ENCODE data around the gene GNPTG. TPM values are rescaled to one million over a fixed set of nuclear protein-coding genes. Genes with fewer than 3 reads are reported as not detected.

Gene GNPTG
- total RNA-seq, 1 experiment from 2014 or later, result 29.4 TPM

DNA sequence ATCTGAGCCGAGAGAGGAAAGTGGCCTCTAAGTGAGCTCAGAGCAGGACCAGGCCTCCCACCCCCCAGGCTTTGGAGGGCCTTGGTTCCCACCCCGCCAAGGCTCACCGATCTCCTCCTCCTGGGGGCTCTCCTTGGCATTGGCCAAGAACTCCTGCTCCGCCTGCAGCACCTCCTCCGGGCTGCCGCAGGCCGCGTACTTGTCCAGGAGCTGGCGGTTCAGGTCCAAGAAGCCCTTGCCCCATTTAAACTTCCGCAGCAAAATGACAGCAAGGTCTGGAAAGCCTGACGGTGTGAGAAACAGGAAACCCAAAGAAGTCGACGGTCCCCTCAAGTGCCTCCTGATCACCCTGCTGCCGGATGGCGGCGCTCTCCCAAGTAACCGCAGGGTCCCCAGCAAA, 1.8 kb upstream of the GNPTG start:
- no CpG with 5 or more reads among the region's 17 CpGs for whole genome bisulfite sequencing (ENCODE audit: extremely low coverage, insufficient read length, low lambda C conversion rate)
- peaks cover 3 to 18% (median 12%) of the 10 kb centered on the region in 3 experiments; a peak in 5 of 7 replicates for H3K36me3 Mint-ChIP-seq (ENCODE audit: insufficient read depth in 1 of 3, low read depth in 3 of 3)
- Histone ChIP-seq H4K91ac (ENCODE audit: insufficient read length, low read depth, low read length) (no peak overlapping the region), H3K23me2 (ENCODE audit: insufficient read length, low read depth, low read length, poor library complexity, severe bottlenecking) (peaks cover 3% of the 10 kb centered on the region), H2AFZ (ENCODE audit: low read length) (no peak overlapping the region), H2BK20ac (ENCODE audit: low read depth, low read length, poor library complexity, severe bottlenecking) (no peak overlapping the region), H2BK5ac (ENCODE audit: insufficient read length, low read length) (no peak overlapping the region), H4K5ac (ENCODE audit: insufficient read length, low read depth, low read length) (no peak overlapping the region), H3K9ac (ENCODE audit: extremely low read depth, insufficient read length, low read length) (no peak overlapping the region), H3K23ac (ENCODE audit: insufficient read length, low read depth, low read length) (no peak overlapping the region), H3K9me3 (ENCODE audit: control insufficient read depth, low read depth, low read length) (no peaks in the 10 kb centered on the region), H3K18ac (ENCODE audit: insufficient read length, low read depth, low read length) (no peak overlapping the region), H3K79me1 (ENCODE audit: insufficient read depth, low read depth, low read length, poor library complexity, severe bottlenecking) (no peaks in the 10 kb centered on the region), H4K8ac (replicated peaks; ENCODE audit: insufficient read length, low read depth, low read length) (no peak overlapping the region), H3K14ac (ENCODE audit: insufficient read depth, low read length) (no peak overlapping the region), H3T11ph (ENCODE audit: low read length) (no peak overlapping the region), H3K79me2 (ENCODE audit: insufficient read depth, low read length) (peaks cover 2% of the 10 kb centered on the region; the same call in 1 of the 2 replicates), H2AK5ac (ENCODE audit: insufficient read length, low read length) (no peak overlapping the region), H2BK12ac (ENCODE audit: insufficient read length, low read depth, low read length) (no peak overlapping the region), H3K4me1 (ENCODE audit: insufficient read depth, low read length) (no peaks in the 10 kb centered on the region), H3K27ac (ENCODE audit: insufficient read length, low read depth, low read length) (no peak overlapping the region), H3K56ac (ENCODE audit: insufficient read length, low read depth, low read length) (no peak overlapping the region), H3K27me3 (ENCODE audit: insufficient read depth, low read length) (no peaks in the 10 kb centered on the region), H2BK15ac (ENCODE audit: low read depth, low read length) (no peak overlapping the region), H2BK120ac (ENCODE audit: low read depth, low read length, poor library complexity, severe bottlenecking) (no peak overlapping the region), H3K4me2 (ENCODE audit: insufficient read depth, insufficient read length, low read length) (no peak overlapping the region), H3K4ac (ENCODE audit: low read depth, low read length) (no peak overlapping the region), H4K20me1 (ENCODE audit: control insufficient read depth, insufficient read depth, insufficient read length) (no peaks in the 10 kb centered on the region)
- H3K4me1 Mint-ChIP-seq, result peaks cover 4 to 9% of the 10 kb centered on the region in 2 experiments
- H3K4me3 Mint-ChIP-seq, result peak overlapping the region; percentile 84 to 87
- DNase-seq, result no peak
- TF ChIP-seq, protein P1, sequence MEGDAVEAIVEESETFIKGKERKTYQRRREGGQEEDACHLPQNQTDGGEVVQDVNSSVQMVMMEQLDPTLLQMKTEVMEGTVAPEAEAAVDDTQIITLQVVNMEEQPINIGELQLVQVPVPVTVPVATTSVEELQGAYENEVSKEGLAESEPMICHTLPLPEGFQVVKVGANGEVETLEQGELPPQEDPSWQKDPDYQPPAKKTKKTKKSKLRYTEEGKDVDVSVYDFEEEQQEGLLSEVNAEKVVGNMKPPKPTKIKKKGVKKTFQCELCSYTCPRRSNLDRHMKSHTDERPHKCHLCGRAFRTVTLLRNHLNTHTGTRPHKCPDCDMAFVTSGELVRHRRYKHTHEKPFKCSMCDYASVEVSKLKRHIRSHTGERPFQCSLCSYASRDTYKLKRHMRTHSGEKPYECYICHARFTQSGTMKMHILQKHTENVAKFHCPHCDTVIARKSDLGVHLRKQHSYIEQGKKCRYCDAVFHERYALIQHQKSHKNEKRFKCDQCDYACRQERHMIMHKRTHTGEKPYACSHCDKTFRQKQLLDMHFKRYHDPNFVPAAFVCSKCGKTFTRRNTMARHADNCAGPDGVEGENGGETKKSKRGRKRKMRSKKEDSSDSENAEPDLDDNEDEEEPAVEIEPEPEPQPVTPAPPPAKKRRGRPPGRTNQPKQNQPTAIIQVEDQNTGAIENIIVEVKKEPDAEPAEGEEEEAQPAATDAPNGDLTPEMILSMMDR (conservative IDR thresholded peaks at IDR 0.05), result no peak
- no peaks in the 10 kb centered on the region for H3K27me3 Mint-ChIP-seq (ENCODE audit: low read depth)
- H3K9me3 Mint-ChIP-seq, result no peaks in the 10 kb centered on the region; a peak in 1 of 5 replicates
- peak overlapping the region in 1 of 3 experiments; percentile 87; a peak in 1 of 7 replicates for H3K27ac Mint-ChIP-seq
